Skeletal muscle cell (primary cell): ENCODE data around the gene FCHO1.
"Not testable (repeated sequence)": the region's sequence is repeated elsewhere in the genome, so short reads cannot be mapped to it uniquely, and the experiment has no call there.

ENCODE experiments used
- DNase-seq: peaks from one replicate; pipeline ENCODE4 v3.0.0-alpha.2; 2010; ENCODE audit warnings: low read depth
- H3K4me3 ChIP-seq: 2 replicates; pipeline ENCODE4 v1.5.1; 2011; ENCODE audit warnings: low read depth, mild to moderate bottlenecking, control low read depth, low read length, moderate library complexity

FCHO1 gene

DNA sequence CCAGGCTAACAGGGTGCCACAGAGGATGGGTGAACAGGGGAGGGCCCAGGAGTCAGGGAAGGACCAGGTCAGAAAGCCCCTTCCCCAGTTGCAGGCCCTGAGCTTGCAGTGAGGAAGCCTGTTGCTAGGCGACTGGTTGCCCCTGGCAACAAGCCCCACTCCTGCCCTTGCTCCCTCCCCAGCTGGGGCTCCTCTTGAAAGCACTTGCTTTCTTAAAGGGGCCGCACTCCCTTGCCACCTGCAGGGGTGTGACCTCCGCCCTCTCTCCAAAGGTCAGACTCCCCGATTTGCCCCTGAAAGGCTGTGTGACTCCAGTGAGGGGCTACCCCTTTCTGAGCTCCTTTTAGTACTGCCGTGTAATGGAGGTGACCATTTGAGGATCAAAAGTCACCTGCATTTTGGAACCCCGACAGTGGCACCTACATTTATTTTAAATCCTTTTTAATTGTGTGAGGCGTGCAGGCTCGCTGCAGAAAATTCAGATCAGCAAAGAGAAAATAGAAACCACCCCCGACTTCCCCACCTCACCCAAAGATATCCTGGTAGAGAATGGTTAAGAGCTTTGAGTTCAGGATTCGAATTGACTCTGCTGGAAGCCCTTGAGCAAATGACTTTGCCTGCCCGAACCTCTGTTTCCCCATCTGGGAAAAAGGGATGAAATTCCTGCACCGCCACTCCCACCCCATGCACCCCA is 4.8 kb downstream of the FCHO1 start:
- no peak overlapping the region for H3K4me3 ChIP-seq
- DNase-seq, result no peak

DNA sequence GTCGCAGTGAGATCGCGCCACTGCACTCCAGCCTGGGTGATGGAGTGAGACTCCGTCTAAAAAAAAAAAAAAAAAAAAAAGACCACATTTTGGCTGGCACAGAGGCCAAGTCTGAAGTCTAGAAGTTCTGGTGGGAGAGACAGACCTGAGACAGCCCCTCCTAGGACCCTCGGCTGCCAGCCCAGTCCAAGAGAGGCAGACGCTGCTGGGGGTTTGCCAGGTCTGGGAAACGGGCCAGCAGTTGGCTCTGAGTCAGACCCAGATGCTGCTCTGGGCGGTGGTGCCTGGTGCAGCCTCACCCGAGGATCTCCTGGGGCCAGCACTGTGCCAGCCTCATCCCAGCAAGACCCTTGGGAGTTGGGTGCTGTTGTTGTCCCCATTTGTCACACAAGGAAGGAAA is 5.8 kb downstream of the FCHO1 start:
- no peak for DNase-seq
- H3K4me3 ChIP-seq, result no peak overlapping the region

DNA sequence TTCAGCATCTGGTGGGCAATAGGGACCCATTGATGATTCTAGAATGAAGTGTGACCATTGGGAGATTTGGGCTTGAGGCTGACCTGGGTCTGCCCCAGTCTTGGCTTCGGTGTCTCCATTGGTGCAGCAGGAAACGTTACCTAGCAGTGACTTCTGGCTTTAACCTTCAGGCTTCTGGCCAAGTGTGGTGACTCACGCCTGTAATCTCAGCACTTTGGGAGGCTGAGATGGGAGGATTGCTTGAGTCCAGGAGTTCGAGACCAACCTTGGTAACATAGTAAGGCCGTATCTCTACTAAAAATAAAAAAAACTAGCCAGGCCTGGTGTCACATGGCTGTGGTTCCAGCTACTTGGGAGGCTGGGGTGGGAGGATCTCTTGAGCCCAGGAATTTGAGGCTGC is 7.2 kb downstream of the FCHO1 start:
- DNase-seq, result no peak
- no peak overlapping the region for H3K4me3 ChIP-seq

DNA sequence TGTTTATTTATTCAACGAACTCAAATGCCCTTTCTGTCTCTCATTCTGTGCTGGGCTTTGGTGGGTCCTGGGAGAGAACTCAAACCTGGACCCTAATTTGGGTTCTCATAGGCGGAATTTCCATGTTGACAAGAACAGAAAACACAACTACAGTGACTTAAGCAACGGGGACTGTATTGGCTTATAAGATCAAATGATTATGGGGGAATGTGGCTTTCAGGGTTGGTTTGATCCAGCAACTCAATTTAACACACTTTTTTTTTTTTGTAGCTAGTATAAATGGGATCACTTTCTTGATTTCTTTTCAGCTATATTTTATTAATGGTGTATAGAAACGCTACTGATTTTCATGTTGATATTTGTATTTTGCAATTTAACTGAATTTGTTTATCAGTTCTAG is 9.9 kb downstream of the FCHO1 start:
- DNase-seq, result no peak
- H3K4me3 ChIP-seq, result no peak overlapping the region

DNA sequence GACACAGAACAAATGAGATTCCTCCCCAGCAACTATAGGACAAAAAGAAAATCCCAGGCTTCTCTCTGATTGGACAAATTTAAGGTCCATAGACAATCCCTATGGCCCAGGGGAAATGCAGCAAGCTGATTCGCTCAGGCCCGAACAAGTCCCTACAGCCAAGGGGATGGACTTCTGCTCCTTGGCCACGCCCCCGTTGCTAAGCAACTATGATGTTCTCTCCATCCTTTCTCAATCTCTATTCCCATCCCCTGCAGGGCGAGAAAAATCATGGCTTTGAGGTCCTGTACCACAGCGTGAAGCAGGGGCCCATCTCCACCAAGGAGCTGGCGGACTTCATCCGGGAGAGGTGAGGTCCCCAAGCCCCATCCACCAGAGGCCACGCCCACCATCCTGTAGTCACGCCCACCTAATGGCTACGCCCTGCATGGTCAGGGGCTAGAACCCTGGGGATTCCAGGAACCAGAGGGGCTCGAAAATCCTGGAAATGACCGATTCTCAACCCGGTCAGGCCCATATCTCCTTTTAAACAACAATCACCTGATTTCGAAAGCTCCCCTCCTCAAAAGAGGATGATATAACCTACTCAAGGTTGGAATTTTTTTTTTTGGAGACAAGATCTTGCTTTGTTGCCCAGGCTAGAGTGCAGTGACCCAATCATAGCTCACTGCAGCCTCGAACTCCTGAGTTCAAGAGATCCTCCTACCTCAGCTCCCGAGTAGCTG is 11.4 kb downstream of the FCHO1 start:
- DNase-seq, result no peak
- H3K4me3 ChIP-seq, result no peak overlapping the region

DNA sequence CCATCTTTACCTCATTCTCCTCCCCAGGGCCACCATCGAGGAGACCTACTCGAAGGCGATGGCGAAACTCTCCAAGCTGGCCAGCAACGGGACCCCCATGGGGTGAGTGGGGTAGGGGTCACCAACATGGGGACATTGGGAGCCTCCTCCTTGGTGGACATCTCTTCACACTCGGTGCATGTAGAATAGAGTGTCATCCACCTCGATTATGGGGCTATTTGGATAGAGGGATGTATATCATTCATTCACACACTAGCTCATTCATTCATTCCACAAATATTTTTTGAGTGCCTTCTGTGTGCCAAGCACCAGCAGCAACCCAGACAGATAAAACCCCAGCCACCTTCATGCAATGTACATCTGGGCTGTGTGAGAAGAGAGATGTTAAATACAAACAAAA is 13.1 kb downstream of the FCHO1 start:
- no peak overlapping the region for H3K4me3 ChIP-seq
- DNase-seq, result no peak

DNA sequence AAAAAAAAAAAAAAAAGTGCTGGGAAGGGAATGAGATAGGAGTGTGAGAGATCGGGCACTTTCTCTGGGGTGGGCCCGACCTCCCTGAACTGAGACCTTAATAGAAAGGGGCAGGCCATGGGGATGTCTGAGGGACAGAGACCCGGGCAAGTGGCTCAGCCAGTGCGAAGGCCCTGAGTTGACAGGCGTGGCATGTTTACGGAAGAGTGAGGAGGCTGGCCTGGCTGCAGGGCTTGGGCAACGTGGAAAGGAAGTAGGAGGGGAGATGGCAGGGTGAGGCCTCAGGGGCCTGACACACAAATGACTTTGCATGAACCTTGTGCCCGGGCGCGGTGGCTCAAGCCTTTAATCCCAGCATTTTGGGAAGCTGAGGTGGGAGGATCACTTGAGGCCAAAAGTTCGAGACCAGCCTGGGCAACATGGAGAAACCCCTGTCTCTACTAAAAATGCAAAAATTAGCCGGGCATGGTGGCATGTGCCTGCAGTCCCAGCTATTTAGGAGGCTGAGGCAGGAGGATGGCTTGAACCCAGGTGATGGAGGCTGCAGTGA is 13.9 kb downstream of the FCHO1 start:
- no peak overlapping the region for H3K4me3 ChIP-seq
- no peak for DNase-seq

DNA sequence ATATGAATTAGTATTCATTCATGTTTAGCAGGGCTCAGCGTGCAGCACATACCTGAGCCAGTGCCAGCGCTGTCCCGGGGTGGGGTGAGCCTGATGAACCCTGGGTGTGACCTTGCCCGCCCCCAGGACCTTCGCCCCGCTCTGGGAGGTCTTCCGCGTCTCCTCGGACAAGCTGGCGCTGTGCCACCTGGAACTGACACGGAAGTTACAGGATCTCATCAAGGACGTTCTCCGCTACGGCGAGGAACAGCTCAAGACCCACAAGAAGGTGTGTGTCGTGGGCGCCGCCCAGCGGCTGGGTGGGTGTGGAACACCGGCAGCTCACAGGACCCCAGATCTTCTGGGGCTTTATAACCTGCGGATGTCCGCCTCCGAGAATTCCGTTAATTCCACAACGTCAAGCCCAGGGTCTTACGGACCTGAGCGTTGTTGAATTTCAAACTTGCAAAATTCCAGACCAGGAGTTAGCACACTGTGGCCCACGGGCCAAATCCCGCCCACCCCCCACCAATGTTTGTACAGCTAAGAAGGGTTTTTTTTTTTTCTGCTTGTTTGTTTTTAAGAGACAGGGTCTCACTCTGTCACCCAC is 15.4 kb downstream of the FCHO1 start:
- no peak for DNase-seq
- peak overlapping the region; percentile 19 for H3K4me3 ChIP-seq

DNA sequence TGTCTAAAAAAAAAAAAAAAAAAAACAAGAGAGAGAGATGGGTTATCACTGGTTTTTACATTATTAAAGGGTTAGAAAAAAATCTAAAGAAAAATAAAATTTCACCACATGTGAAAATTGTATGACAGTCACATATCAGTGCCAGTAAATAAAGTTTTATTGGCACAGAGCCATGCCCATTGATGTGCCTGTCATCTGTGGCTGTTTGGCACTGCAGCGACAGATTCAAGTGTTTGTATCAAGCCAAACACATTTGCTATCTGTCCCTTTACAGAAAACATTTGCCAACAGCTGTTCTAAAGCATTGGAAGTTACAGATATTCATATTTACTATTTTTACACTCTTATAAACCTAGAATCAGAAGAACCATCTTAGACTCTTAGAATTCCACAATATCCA is 16.3 kb downstream of the FCHO1 start:
- DNase-seq, result no peak

DNA sequence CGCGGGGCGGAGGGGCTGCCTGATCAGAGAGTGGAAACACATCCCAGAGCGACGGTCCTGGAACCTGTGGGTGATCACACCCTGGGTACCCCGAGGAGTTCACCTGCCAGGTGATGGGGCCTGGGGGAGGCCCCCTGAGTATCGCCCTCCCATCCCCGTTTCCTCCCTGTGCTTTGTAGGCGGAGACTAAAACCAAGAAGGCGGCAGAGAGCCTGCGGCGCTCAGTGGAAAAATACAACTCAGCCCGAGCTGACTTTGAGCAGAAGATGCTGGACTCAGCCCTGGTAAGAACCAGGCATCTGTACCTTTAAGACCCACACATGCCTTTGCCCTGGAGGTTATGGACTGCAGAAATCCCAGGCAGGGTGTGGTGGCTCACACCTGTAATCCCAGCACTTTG is 19.3 kb downstream of the FCHO1 start:
- H3K4me3 ChIP-seq, result no peak overlapping the region
- DNase-seq, result no peak

More for the DNA sequence above, 16.3 kb downstream of the FCHO1 start:
- H3K4me3 ChIP-seq, result no peak overlapping the region

DNA sequence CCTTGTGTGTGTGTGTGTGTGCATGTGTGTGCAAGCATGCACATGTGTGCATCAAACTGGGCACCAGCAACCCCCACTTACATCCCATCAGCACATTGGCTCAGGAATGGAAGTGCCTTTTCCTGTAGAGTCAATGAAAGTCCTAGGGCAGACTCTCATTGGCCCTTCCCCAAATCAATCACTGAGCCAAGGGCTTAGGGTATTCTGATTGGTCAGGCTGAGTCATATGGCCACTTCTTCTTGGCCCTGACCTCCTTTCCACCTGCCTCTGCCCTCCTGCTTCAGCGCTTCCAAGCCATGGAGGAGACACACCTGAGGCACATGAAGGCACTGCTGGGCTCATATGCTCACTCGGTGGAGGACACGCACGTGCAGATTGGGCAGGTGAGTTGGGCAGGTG is 20.9 kb downstream of the FCHO1 start:
- DNase-seq, result no peak
- H3K4me3 ChIP-seq, result no peak overlapping the region

DNA sequence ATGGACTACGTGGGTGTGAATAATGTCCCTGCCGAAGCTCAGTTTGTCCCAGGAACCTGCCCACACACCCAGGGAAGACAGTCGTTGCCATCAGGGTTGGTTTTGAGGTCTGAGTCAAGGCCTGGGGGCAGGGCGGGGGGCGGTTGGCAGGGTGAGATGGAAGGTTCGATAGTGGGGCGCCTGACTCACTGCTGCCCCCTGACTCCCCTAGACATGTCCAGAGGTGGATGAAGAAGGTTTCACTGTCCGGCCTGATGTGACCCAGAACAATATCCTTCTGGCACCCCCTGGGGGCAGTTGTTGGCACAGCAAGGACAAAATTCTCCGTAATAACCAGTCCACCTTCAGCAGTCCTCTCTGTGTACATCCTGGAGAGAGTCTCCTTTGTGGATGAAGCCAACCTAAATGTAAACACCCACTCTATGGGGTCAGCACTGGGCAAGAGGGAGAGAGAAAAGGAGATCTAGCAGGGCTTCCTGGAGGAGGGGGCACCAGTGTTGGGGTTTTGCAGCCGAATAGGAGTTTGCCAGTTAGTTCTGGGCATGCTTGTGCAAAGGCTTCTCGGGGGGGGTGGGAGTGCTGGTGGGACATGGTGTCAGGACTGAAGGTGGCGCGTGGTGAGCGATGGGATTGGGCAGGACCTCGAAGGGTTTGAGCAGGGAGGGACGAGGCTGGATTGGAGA is 24.1 kb downstream of the FCHO1 start:
- DNase-seq, result no peak
- no peak overlapping the region for H3K4me3 ChIP-seq

DNA sequence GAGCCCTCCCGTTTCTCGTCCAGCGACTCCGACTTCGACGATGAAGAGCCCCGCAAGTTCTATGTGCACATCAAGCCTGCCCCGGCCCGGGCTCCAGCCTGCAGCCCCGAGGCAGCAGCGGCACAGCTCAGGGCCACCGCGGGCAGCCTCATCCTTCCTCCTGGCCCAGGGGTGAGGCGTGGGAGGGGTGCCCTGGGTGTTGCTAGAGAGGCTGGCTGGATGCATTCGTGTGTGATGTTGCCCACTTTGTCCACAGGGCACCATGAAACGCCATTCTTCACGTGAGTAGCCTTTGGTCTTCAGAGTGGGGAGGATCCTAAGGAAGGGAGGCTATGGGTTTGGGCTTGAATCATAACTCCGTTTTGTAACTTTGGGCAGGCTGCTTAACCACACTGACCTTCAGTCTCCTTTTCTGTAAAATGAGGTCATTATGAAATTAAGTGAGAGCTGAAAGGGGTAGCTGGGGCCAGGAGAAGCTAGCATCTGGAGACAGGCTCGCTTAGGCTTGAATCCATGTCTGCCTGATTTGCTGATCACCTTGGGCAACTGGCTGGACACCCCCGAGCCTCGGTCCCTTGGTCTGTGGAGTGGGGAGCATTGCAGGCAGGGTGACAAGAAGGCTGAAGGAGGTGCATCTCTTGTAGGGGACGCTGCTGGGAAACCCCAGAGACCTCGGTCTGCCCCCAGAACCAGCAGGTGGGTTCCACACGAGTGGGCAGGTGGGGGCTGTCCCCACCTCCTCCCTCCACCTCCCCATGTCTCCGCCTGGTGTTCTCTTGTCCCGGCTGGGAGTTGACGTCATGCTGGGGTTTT is 24.9 kb downstream of the FCHO1 start:
- DNase-seq, result no peak
- H3K4me3 ChIP-seq, result no peak overlapping the region

DNA sequence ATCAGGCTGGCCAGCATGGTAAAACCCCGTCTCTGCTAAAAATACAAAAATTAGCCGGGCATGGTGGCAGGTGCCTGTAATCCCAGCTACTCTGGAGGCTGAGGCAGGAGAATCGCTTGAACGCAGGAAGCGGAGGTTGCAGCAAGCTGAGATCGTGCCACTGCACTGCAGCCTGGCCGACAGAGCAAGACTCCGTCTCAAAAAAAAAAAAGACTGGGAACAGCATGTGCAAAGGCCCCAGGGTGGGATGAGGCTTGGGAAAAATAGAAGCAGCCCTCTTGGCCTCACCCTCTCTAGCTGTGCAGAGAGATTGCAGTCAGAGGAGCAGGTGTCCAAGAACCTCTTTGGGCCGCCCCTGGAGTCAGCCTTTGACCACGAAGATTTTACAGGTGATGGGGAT is 26.6 kb downstream of the FCHO1 start:
- H3K4me3 ChIP-seq, DNase-seq: not testable (repeated sequence)

DNA sequence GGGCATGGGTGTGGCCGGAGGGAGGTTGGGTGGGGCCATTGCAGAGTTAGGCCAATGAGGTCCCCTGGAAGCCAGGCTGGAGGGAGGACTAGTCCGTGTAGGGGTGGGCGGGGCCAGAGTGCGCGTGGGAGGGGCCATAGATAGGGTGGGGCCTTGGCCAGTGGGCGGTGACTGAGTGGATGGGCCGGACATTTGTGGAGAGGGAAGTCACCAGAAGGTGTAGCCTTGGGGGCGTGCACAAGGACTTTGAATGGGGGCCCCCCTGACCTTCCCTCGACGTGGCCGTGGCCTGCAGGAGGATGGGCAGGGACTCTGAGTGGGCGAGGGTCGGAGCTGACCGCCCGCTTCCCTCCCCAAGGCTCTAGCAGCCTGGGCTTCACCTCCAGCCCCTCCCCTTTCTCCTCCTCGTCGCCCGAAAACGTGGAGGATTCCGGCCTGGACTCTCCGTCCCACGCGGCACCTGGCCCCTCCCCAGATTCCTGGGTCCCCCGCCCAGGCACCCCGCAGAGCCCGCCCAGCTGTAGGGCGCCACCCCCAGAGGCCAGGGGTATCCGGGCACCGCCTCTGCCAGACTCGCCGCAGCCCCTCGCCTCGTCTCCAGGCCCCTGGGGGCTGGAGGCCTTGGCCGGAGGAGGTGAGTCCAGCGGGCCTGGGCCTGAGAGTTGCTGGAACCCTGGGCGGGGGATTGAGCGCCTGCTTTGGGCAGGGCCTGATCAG is 27.1 kb downstream of the FCHO1 start:
- peak overlapping the region; percentile 37 for H3K4me3 ChIP-seq
- no peak for DNase-seq

DNA sequence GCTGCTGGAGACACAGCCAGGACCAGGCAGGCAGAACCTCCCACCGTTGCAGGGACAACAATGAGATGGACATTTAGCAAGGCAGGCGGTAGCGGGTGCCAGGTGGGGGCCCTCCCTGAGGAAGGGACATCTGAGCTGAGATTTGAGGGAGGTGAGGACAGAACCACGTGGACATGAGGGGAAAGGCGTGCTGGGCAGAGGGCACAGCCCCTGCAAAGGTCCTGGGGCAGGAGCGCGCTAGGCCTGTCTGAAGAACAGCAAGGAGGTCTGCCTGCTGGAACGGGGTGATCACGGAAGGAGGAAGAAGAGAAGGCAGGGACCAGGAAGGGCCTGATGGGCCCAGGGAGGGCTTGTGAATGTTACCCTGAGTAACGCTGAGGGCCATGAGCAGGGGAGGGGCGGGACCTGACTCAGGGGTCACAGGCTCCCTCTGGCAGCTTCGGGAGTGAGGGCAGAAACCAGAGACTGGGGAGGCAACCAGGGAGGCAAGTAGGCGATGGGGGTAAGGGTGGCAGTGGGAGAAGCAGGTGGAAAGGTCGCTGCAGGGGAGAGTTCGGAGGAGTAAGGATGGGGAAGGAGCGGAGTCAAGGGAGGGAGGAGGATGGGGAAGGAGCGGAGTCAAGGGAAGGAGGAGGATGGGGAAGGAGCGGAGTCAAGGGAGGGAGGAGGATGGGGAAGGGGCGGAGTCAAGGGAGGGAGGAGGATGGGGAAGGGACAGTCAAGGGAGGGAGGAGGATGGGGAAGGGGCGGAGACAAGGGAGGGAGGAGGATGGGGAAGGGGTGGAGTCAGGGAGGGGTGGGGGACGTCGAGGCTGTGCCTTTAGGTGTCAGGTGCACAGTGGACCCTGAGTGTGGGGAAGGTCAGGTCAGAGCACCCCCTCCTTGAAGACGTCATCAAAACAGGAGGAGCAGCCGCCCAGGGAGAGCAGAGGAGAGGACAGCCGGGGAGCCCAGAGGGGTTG is 28.0 kb downstream of the FCHO1 start:
- no peak for DNase-seq
- peak overlapping the region; percentile 37 for H3K4me3 ChIP-seq

DNA sequence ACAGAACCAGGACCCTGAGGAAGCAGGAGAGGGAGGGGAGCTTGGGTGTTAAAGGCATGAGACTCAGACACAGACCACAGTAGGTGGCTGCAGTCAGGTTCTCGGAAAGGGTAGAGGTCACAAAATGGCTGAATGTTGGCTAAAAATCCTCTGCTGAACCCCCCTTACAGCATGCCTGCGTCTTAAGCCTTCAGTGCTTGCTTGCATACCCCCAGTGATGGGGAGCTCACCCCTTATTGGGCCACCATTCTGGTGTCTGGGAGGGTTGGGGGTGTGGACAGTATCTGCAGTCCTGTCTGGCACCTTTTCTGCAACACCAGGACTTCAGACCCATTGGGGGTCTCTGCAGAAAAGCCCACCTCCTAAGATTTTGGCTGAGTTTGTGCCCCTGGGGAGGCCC is 29.5 kb downstream of the FCHO1 start:
- no peak for DNase-seq
- H3K4me3 ChIP-seq, result no peak overlapping the region

DNA sequence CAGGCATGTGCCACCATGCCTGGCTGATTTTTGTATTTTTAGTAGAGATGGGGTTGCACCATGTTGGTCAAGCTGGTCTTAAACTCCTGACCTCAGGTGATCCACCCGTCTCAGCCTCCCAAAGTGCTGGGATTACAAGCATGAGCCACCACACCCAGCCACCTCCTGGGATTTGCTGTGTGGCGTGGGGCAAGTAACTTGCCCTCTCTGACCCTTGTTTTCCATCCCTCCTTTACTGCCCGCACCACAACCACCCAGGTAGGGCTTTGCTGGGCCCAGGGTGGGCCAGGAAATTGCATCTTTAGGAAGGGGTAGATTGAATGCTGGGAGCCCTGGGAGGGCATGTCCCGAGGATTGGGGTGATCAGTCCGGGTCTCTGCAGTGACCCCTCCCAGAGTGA is 32.4 kb downstream of the FCHO1 start:
- not testable (repeated sequence) for DNase-seq, H3K4me3 ChIP-seq
